ENCODE results near the gene ST6GALNAC3.

GRCh38 chr1:76218888-76219287 is 144.3 kb downstream of the ST6GALNAC3 start:
- no peak for TF ChIP-seq CTCF (IDR thresholded peaks at IDR 0.05)
- no peak for TF ChIP-seq EZH2phosphoT487 (IDR thresholded peaks at IDR 0.05)
- no peak for TF ChIP-seq EZH2 (IDR thresholded peaks at IDR 0.05)
